CD14-positive monocyte (primary cell): ENCODE measurements around the gene MED20. TPM values are rescaled to one million over a fixed set of nuclear protein-coding genes. Genes with fewer than 3 reads are reported as not detected.
A peak's percentile ranks its signal among the peaks of the same experiment; 100 is the strongest.

Experiments
- DNase-seq, 3 donors: peaks; one replicate each; pipeline ENCODE4 v3.0.0-alpha.2; 2011 to 2022
- H2AFZ ChIP-seq: 2 replicates; pipeline ENCODE4 v1.6.0; 2012; ENCODE audit warnings: mild to moderate bottlenecking, low read depth, low read length, inconsistent platforms; ENCODE audit not compliant: insufficient read depth, poor library complexity, severe bottlenecking
- H3K27ac ChIP-seq, 2 donors: 1 replicate in 1 of 2; 2 replicates in 1 of 2; pipeline ENCODE4 v1.5.1; 2012 to 2013; ENCODE audit warnings: low read length in 2 of 2, control low read depth in 1 of 2, inconsistent platforms in 1 of 2, low read depth in 1 of 2, mild to moderate bottlenecking in 1 of 2
- H3K27me3 ChIP-seq, 2 donors: one replicate each; pipeline versions ENCODE4 v1.6.0 to v1.6.1; 2011 to 2013; ENCODE audit warnings: low read length in 2 of 2; ENCODE audit not compliant: control insufficient read depth in 2 of 2, insufficient read depth in 2 of 2
- H3K36me3 ChIP-seq, 2 donors: replicated peaks in 1 of 2; 1 replicate in 1 of 2; 2 replicates in 1 of 2; pipeline versions ENCODE4 v1.5.1 to v1.6.1; 2012 to 2013; ENCODE audit warnings: low read length in 2 of 2, control low read depth in 1 of 2, inconsistent platforms in 1 of 2, mild to moderate bottlenecking in 1 of 2; ENCODE audit not compliant: insufficient read depth in 2 of 2, control insufficient read depth in 1 of 2
- H3K4me1 ChIP-seq, 2 donors: 1 replicate in 1 of 2; 2 replicates in 1 of 2; pipeline versions ENCODE4 v1.5.1 to v1.6.1; 2012 to 2013; ENCODE audit warnings: low read length in 2 of 2, control low read depth in 1 of 2, inconsistent platforms in 1 of 2, mild to moderate bottlenecking in 1 of 2, moderate library complexity in 1 of 2; ENCODE audit not compliant: insufficient read depth in 2 of 2, control insufficient read depth in 1 of 2
- H3K4me2 ChIP-seq: replicated peaks from 2 replicates; pipeline ENCODE3; 2012; ENCODE audit warnings: low read length, moderate library complexity, mild to moderate bottlenecking; ENCODE audit not compliant: poor library complexity, severe bottlenecking; ENCODE audit errors: extremely low read depth
- H3K4me3 ChIP-seq, 3 experiments: fragments of 200-600 bp in 1 of 3; sonication (generic) in 1 of 3; replicated peaks in 1 of 3; 1 replicate in 2 of 3; 2 replicates in 1 of 3; pipeline ENCODE4 v1.5.1; 2011 to 2013; ENCODE audit warnings: low read length in 3 of 3, mild to moderate bottlenecking in 3 of 3, control low read depth in 2 of 3, low read depth in 2 of 3, inconsistent platforms in 1 of 3, moderate library complexity in 1 of 3
- H3K79me2 ChIP-seq: 2 replicates; pipeline ENCODE4 v1.6.0; 2012; ENCODE audit warnings: mild to moderate bottlenecking, control low read depth, inconsistent platforms, low read length, moderate library complexity; ENCODE audit not compliant: insufficient read depth
- H3K9ac ChIP-seq: 2 replicates; pipeline ENCODE4 v1.6.0; 2017; ENCODE audit warnings: low read length, mild to moderate bottlenecking; ENCODE audit not compliant: insufficient read depth, poor library complexity, severe bottlenecking
- H3K9me3 ChIP-seq, 2 donors: replicated peaks in 1 of 2; 1 replicate in 1 of 2; 2 replicates in 1 of 2; pipeline versions ENCODE4 v1.5.1 to v1.6.1; 2012 to 2013; ENCODE audit warnings: low read length in 2 of 2, control low read depth in 1 of 2; ENCODE audit not compliant: control insufficient read depth in 1 of 2, insufficient read depth in 1 of 2
- H4K20me1 ChIP-seq: 2 replicates; pipeline ENCODE4 v1.6.0; 2012; ENCODE audit warnings: mild to moderate bottlenecking, low read length, control low read depth, moderate library complexity; ENCODE audit not compliant: insufficient read depth
- H3K27ac Mint-ChIP-seq, 7 donors: one replicate each; pipeline ENCODE4 v1.8.0; 2020; ENCODE audit warnings: mild to moderate bottlenecking in 7 of 7, mixed read lengths in 7 of 7, moderate library complexity in 6 of 7, inconsistent platforms in 2 of 7
- H3K27me3 Mint-ChIP-seq, 3 donors: one replicate each; pipeline ENCODE4 v1.8.0; 2021 to 2022; ENCODE audit warnings: low read depth in 3 of 3, mild to moderate bottlenecking in 3 of 3, mixed read lengths in 3 of 3, moderate library complexity in 3 of 3, inconsistent platforms in 1 of 3
- H3K36me3 Mint-ChIP-seq, 2 donors: one replicate each; pipeline ENCODE4 v1.8.0; 2020; ENCODE audit warnings: mixed read lengths in 2 of 2, inconsistent platforms in 1 of 2, mild to moderate bottlenecking in 1 of 2
- H3K4me1 Mint-ChIP-seq: one replicate; pipeline ENCODE4 v1.8.0; 2020; ENCODE audit warnings: mild to moderate bottlenecking, mixed read lengths
- H3K4me3 Mint-ChIP-seq, 2 donors: one replicate each; pipeline ENCODE4 v1.8.0; 2020; ENCODE audit warnings: mild to moderate bottlenecking in 2 of 2, mixed read lengths in 2 of 2, moderate library complexity in 1 of 2
- H3K9me3 Mint-ChIP-seq, 7 donors: one replicate each; pipeline ENCODE4 v1.8.0; 2020 to 2022; ENCODE audit warnings: mixed read lengths in 7 of 7, mild to moderate bottlenecking in 6 of 7, moderate library complexity in 6 of 7, inconsistent platforms in 2 of 7
- CTCF ChIP-seq: fragments of 200-600 bp; IDR thresholded peaks from one replicate; pipeline ENCODE4 v1.8.0; 2022; ENCODE audit warnings: antibody characterized with exemption, mild to moderate bottlenecking
- WGBS: methylation state at CpG from one replicate; pipeline ENCODE4 v1.1.5; 2013; ENCODE audit warnings: missing lambda C conversion rate; ENCODE audit not compliant: insufficient coverage; 5-methylcytosine and 5-hydroxymethylcytosine counted together
- intact Hi-C, 2 donors: fragments of 100-400 bp; cut with micrococcal nuclease; formaldehyde crosslinking; loops; one replicate each; pipeline versions ENCODE4 v1.15.0 to v1.15.1; 2023
- polyA plus RNA-seq, 3 donors: library from polyadenylated mRNA; depleted of rRNA in 1 of 3; unstranded in 2 of 3; stranded (reverse) in 1 of 3; fragments of 300-500 nt in 2 of 3; fragments of >200 nt in 1 of 3; fragmentation: Illumina TruSeq in 2 of 3; gene quantifications; 1 replicate in 2 of 3; 2 replicates in 1 of 3; pipeline ENCODE4 v1.2.3, GENCODE V29; 2012 to 2021

MED20 gene
- polyA plus RNA-seq, 3 donors, result 6.3 to 16.2 (median 13.6) TPM

GRCh38 chr6:41900861-41901260, 20.1 kb downstream of the MED20 start:
- intact Hi-C loops, result loop anchor here in 1 of 2 donors (5.0 kb wide), 1 partner anchor 141 kb away; no protein-coding TSS in a partner anchor
- no CpG with 5 or more reads among the region's 1 CpG for WGBS
- H3K4me3 Mint-ChIP-seq, result no peak overlapping the region

GRCh38 chr6:41896281-41896680, 24.7 kb downstream of the MED20 start:
- Mint-ChIP-seq H3K4me1 (peaks cover 20% of the 10 kb centered on the region), H3K27ac (peak overlapping the region in 6 of 7 donors; percentile 90 to 97 (median 94)), H3K9me3 (no peaks in the 10 kb centered on the region), H3K4me3 (peak overlapping the region in 1 of 2 donors; percentile 94), H3K27me3 (no peaks in the 10 kb centered on the region), H3K36me3 (peaks cover 6 to 9% of the 10 kb centered on the region in 2 donors)
- Histone ChIP-seq H3K9ac (no peak overlapping the region), H4K20me1 (no peaks in the 10 kb centered on the region), H3K79me2 (no peaks in the 10 kb centered on the region), H3K27ac (peak overlapping the region; percentile 89 to 95), H3K27me3 (peaks cover 2 to 5% of the 10 kb centered on the region in 2 donors), H3K4me1 (peaks cover 18 to 24% of the 10 kb centered on the region in 2 donors), H3K4me3 (peak overlapping the region; percentile 85 to 95 (median 87)), H3K36me3 (peaks cover 2 to 9% of the 10 kb centered on the region in 2 donors), H2AFZ (peak overlapping the region; percentile 86), H3K9me3 (no peaks in the 10 kb centered on the region), H3K4me2 (peak overlapping the region; percentile 84)
- DNase-seq, result peak in 1 of 3 donors; percentile 22
- no peak for TF ChIP-seq CTCF
- intact Hi-C loops, result loop anchor here (5.0 to 10.0 kb wide), 3 partner anchors 109 to 171 kb away; partner anchors contain the start of genes TOMM6 (in 2 of the 2) and PRICKLE4 (in 1 of the 2)
- WGBS, result no CpG with 5 or more reads among the region's 3 CpGs

More at GRCh38 chr6:41900861-41901260, 20.1 kb downstream of the MED20 start:
- TF ChIP-seq CTCF, result no peak
- Mint-ChIP-seq H3K9me3 (no peaks in the 10 kb centered on the region), H3K4me1 (peaks cover 21% of the 10 kb centered on the region), H3K27ac (peak overlapping the region in 2 of 7 donors; percentile 7 to 53), H3K27me3 (peaks cover 0 to 2% (median 0%) of the 10 kb centered on the region in 3 donors), H3K36me3 (peaks cover 26 to 41% of the 10 kb centered on the region in 2 donors)
- Histone ChIP-seq H4K20me1 (no peaks in the 10 kb centered on the region), H3K4me1 (peaks cover 8 to 10% of the 10 kb centered on the region in 2 donors), H3K27ac (no peak overlapping the region), H3K9me3 (no peaks in the 10 kb centered on the region), H2AFZ (no peak overlapping the region), H3K4me3 (no peak overlapping the region), H3K9ac (no peak overlapping the region), H3K79me2 (no peaks in the 10 kb centered on the region), H3K27me3 (no peaks in the 10 kb centered on the region), H3K4me2 (no peak overlapping the region), H3K36me3 (peaks cover 14 to 44% of the 10 kb centered on the region in 2 donors)
- DNase-seq, result no peak
